Hepatocyte (in vitro differentiated cells): Measurements from ENCODE around the gene ITPK1. TPM values are rescaled to one million over a fixed set of nuclear protein-coding genes. Genes with fewer than 3 reads are reported as not detected.

Experiments used
- DNase-seq: peaks from one replicate; pipeline ENCODE4 v3.0.0-alpha.2; 2016; ENCODE audit warnings: low spot score
- H2AFZ ChIP-seq: fragments of 200-600 bp; sonication (generic); 2 replicates; pipeline ENCODE4 v1.6.0; 2016; ENCODE audit warnings: antibody characterized with exemption, mild to moderate bottlenecking
- H3K27ac ChIP-seq: fragments of 200-600 bp; sonication (generic); 2 replicates; pipeline ENCODE4 v1.5.1; 2016; ENCODE audit warnings: mild to moderate bottlenecking
- H3K27me3 ChIP-seq: fragments of 200-600 bp; sonication (generic); 2 replicates; pipeline ENCODE4 v1.6.1; 2016
- H3K36me3 ChIP-seq: fragments of 200-600 bp; sonication (generic); replicated peaks from 2 replicates; pipeline ENCODE4 v1.5.1; 2016; ENCODE audit warnings: low read depth; ENCODE audit not compliant: insufficient read depth
- H3K4me1 ChIP-seq: fragments of 200-600 bp; sonication (generic); 2 replicates; pipeline ENCODE4 v1.5.1; 2016; ENCODE audit warnings: mild to moderate bottlenecking, moderate library complexity; ENCODE audit not compliant: insufficient read depth
- H3K4me2 ChIP-seq: fragments of 200-600 bp; sonication (generic); 2 replicates; pipeline ENCODE4 v1.6.0; 2016
- H3K4me3 ChIP-seq: fragments of 200-600 bp; sonication (generic); 2 replicates; pipeline ENCODE4 v1.5.1; 2016; ENCODE audit warnings: mild to moderate bottlenecking
- H3K79me2 ChIP-seq: fragments of 200-600 bp; sonication (generic); 2 replicates; pipeline ENCODE4 v1.6.0; 2017; ENCODE audit warnings: mild to moderate bottlenecking
- H3K9me2 ChIP-seq: fragments of 200-600 bp; sonication (generic); replicated peaks from 2 replicates; pipeline ENCODE4 v1.6.0; 2017; ENCODE audit warnings: mild to moderate bottlenecking; ENCODE audit not compliant: insufficient read depth
- H3K9me3 ChIP-seq: fragments of 200-600 bp; sonication (generic); 2 replicates; pipeline ENCODE4 v1.5.1; 2016; ENCODE audit warnings: low read depth, mild to moderate bottlenecking
- H4K20me1 ChIP-seq: fragments of 200-600 bp; sonication (generic); 2 replicates; pipeline ENCODE4 v1.6.0; 2016; ENCODE audit warnings: mild to moderate bottlenecking; ENCODE audit not compliant: insufficient read depth, poor library complexity, severe bottlenecking
- EZH2 ChIP-seq: fragments of 200-600 bp; sonication (generic); IDR thresholded peaks from 2 replicates; pipeline ENCODE4 v1.6.1; 2016; ENCODE audit warnings: antibody characterized with exemption, mild to moderate bottlenecking, borderline replicate concordance
- EZH2phosphoT487 ChIP-seq: fragments of 200-600 bp; sonication (generic); IDR thresholded peaks from one replicate; pipeline ENCODE4 v1.6.1; 2018; ENCODE audit warnings: antibody characterized with exemption, mild to moderate bottlenecking, low read depth, moderate library complexity; ENCODE audit not compliant: unreplicated experiment, severe bottlenecking
- WGBS: methylation state at CpG from one replicate; pipeline ENCODE4 v1.1.6; 2016; ENCODE audit warnings: low lambda C conversion rate; ENCODE audit errors: missing lambda C conversion rate; 5-methylcytosine and 5-hydroxymethylcytosine counted together
- polyA plus RNA-seq: library from polyadenylated mRNA; unstranded; fragments of >200 nt; fragmentation: Nextera tagmentation; extraction: Ambion mirVana; gene quantifications from 2 replicates; pipeline ENCODE4 v1.2.1, GENCODE V29; 2016
- total RNA-seq: library from RNA; depleted of rRNA; stranded (reverse); fragments of >200 nt; gene quantifications from 2 replicates; pipeline ENCODE4 v1.2.3, GENCODE V29; 2014
- TF ChIP-seq, protein P1 (sequence below): fragments of 200-600 bp; sonication (generic); IDR thresholded peaks from 2 replicates; pipeline ENCODE4 v1.5.1; 2016; ENCODE audit warnings: antibody characterized with exemption, mild to moderate bottlenecking; ENCODE audit not compliant: poor library complexity

Gene ITPK1
- total RNA-seq (55.9 and 66.7 TPM in 2 replicates), polyA plus RNA-seq (47.4 and 49.8 TPM in 2 replicates)

GRCh38 chr14:93115821-93116675 is at the start of gene ITPK1:
TSS of gene ITPK1 (minus strand) at chr14:93115925. CDS start at chr14:93115163, 762 bp downstream.
- H2AFZ ChIP-seq = peak within 1 kb of the TSS; percentile 96
- peak; percentile 92 for DNase-seq
- TF ChIP-seq, protein P1, sequence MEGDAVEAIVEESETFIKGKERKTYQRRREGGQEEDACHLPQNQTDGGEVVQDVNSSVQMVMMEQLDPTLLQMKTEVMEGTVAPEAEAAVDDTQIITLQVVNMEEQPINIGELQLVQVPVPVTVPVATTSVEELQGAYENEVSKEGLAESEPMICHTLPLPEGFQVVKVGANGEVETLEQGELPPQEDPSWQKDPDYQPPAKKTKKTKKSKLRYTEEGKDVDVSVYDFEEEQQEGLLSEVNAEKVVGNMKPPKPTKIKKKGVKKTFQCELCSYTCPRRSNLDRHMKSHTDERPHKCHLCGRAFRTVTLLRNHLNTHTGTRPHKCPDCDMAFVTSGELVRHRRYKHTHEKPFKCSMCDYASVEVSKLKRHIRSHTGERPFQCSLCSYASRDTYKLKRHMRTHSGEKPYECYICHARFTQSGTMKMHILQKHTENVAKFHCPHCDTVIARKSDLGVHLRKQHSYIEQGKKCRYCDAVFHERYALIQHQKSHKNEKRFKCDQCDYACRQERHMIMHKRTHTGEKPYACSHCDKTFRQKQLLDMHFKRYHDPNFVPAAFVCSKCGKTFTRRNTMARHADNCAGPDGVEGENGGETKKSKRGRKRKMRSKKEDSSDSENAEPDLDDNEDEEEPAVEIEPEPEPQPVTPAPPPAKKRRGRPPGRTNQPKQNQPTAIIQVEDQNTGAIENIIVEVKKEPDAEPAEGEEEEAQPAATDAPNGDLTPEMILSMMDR = peak; percentile 26
- TF ChIP-seq EZH2phosphoT487 (no peak), EZH2 (no peak)

DNA sequence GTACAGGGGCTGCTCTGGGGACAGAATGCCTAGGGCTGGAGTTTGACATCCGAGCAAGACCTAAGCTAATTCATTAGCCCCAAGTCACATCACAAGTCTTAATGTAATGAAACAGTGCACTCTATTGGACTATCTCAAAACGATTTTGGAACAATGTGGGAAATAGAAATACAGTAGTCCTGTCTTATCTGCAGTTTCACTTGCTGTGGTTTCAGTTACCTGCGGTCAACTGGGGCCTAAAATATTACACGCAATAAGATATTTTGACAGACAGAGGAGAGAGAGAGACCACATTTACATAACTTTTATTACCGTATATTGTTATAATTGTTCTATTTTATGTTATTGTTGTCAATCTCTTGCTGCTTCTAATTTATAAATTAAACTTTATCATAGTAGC is 47.8 kb upstream of the ITPK1 start:
- H2AFZ ChIP-seq = no peak overlapping the region
- no peaks in the 10 kb centered on the region for H3K4me1 ChIP-seq
- H3K79me2 ChIP-seq = no peaks in the 10 kb centered on the region
- H3K4me2 ChIP-seq = no peak overlapping the region
- 79% methylated on average over 5 of the region's 5 CpGs for WGBS
- H3K4me3 ChIP-seq = no peak overlapping the region
- no peaks in the 10 kb centered on the region for H3K9me2 ChIP-seq
- TF ChIP-seq, protein P1 = no peak
- no peak for TF ChIP-seq EZH2phosphoT487
- TF ChIP-seq EZH2 = no peak
- DNase-seq = no peak
- H3K27me3 ChIP-seq = no peaks in the 10 kb centered on the region
- no peaks in the 10 kb centered on the region for H3K36me3 ChIP-seq
- no peaks in the 10 kb centered on the region for H3K9me3 ChIP-seq
- H4K20me1 ChIP-seq = no peaks in the 10 kb centered on the region
- H3K27ac ChIP-seq = no peak overlapping the region

More at GRCh38 chr14:93115821-93116675, at the start of gene ITPK1:
- 3% methylated on average over 22 of the region's 77 CpGs for WGBS
- H3K4me2 ChIP-seq = peak within 1 kb of the TSS; percentile 86
- peaks cover 9% of the 10 kb centered on the region for H4K20me1 ChIP-seq
- H3K4me1 ChIP-seq = peaks cover 18% of the 10 kb centered on the region
- no peaks in the 10 kb centered on the region for H3K27me3 ChIP-seq
- H3K27ac ChIP-seq = peak within 1 kb of the TSS; percentile 100
- no peaks in the 10 kb centered on the region for H3K9me2 ChIP-seq
- H3K36me3 ChIP-seq = no peaks in the 10 kb centered on the region
- H3K4me3 ChIP-seq = peak within 1 kb of the TSS; percentile 80
- H3K79me2 ChIP-seq = peaks cover 32% of the 10 kb centered on the region
- H3K9me3 ChIP-seq = no peaks in the 10 kb centered on the region

DNA sequence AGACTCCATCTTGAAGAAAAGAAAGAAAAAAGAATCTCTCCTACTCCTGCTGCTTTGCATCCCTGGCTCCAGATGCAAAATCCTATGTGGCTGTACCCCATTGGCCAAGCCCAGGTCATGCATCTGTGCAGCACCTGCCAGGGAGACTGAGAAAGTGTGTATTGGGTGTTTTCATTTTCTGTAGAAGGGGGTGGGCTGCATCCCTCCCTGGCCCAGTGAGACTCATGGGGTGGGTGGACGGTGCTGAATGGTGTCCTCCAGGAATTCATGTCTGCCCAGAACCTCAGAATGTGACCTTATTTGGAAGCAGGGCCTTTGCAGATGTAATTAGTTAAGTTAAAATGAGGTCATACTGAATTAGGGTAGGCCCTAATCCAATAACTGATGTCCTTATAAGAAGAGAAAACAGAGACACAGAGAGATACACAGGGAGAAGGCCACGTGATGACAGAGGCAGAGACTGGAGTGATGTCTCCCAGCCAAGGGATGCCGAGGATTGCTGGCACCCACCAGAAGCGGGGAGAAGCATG is 45.8 kb upstream of the ITPK1 start:
- Histone ChIP-seq H3K79me2 (no peaks in the 10 kb centered on the region), H3K4me2 (no peak overlapping the region), H3K27me3 (no peaks in the 10 kb centered on the region), H3K4me3 (no peak overlapping the region), H2AFZ (no peak overlapping the region), H3K27ac (no peak overlapping the region), H3K4me1 (no peaks in the 10 kb centered on the region), H4K20me1 (no peaks in the 10 kb centered on the region), H3K9me2 (no peaks in the 10 kb centered on the region), H3K9me3 (no peaks in the 10 kb centered on the region), H3K36me3 (no peaks in the 10 kb centered on the region)
- WGBS = 86% methylated on average over 4 of the region's 4 CpGs
- no peak for DNase-seq
- no peak for TF ChIP-seq EZH2
- no peak for TF ChIP-seq EZH2phosphoT487
- TF ChIP-seq, protein P1 = no peak
